ENCODE measurements around the gene UBE2G2.

DNA sequence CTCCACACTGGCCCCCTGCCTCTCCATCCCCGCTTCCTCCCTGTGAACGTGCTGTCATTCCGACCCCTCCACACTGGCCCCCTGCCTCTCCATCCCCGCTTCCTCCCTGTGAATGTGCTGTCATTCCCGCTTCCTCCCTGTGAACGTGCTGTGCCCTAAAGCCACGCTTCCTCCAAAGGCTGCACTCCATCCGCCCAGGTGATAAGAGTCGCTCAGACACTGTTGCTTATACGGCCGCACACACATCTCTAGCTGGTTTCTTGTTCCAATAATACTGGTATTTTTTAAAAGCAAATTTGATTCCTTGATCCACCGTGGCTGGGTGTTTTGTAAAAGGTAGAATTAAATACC is 51.0 kb downstream of the UBE2G2 start:
- TF ChIP-seq, protein P1, sequence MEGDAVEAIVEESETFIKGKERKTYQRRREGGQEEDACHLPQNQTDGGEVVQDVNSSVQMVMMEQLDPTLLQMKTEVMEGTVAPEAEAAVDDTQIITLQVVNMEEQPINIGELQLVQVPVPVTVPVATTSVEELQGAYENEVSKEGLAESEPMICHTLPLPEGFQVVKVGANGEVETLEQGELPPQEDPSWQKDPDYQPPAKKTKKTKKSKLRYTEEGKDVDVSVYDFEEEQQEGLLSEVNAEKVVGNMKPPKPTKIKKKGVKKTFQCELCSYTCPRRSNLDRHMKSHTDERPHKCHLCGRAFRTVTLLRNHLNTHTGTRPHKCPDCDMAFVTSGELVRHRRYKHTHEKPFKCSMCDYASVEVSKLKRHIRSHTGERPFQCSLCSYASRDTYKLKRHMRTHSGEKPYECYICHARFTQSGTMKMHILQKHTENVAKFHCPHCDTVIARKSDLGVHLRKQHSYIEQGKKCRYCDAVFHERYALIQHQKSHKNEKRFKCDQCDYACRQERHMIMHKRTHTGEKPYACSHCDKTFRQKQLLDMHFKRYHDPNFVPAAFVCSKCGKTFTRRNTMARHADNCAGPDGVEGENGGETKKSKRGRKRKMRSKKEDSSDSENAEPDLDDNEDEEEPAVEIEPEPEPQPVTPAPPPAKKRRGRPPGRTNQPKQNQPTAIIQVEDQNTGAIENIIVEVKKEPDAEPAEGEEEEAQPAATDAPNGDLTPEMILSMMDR (IDR thresholded peaks at IDR 0.05): no peak
- no peak for TF ChIP-seq POLR2A (IDR thresholded peaks at IDR 0.05)
- TF ChIP-seq POLR2AphosphoS5 (IDR thresholded peaks at IDR 0.05): no peak
- no peak for TF ChIP-seq EP300 (IDR thresholded peaks at IDR 0.05; ENCODE audit: low read depth)
